GM23338 (cell line): ENCODE results near the gene FOXP2. TPM values are rescaled to one million over a fixed set of nuclear protein-coding genes. Genes with fewer than 3 reads are reported as not detected.

Experiments used
- ATAC-seq: fragments of 200-7000 bp; cut with Tn5 transposase; 3 replicates; pipeline ENCODE4 v1.9.1; 2020
- DNase-seq: peaks from one replicate; pipeline ENCODE4 v3.0.0-alpha.2; 2015; ENCODE audit warnings: low spot score
- H2AFZ ChIP-seq: fragments of 200-600 bp; sonication (generic); 2 replicates; pipeline ENCODE4 v1.8.0; 2016; ENCODE audit warnings: antibody characterized with exemption, mild to moderate bottlenecking, moderate library complexity
- H3F3A ChIP-seq: fragments of 200-600 bp; sonication (generic); replicated peaks from 2 replicates; pipeline ENCODE4 v1.8.0; 2017; ENCODE audit warnings: antibody characterized with exemption, mixed run types, low read depth
- H3K27ac ChIP-seq: fragments of 200-600 bp; sonication (generic); 2 replicates; pipeline ENCODE4 v1.6.1; 2016; ENCODE audit warnings: low read depth
- H3K27me3 ChIP-seq: fragments of 200-600 bp; sonication (generic); 2 replicates; pipeline ENCODE4 v1.8.0; 2016; ENCODE audit warnings: mild to moderate bottlenecking, mixed run types, moderate library complexity; ENCODE audit not compliant: insufficient read depth
- H3K36me3 ChIP-seq: fragments of 200-600 bp; sonication (generic); 2 replicates; pipeline ENCODE4 v1.8.0; 2016; ENCODE audit warnings: mild to moderate bottlenecking; ENCODE audit not compliant: insufficient read depth
- H3K4me1 ChIP-seq: fragments of 200-600 bp; sonication (generic); 2 replicates; pipeline ENCODE4 v1.8.0; 2016; ENCODE audit warnings: mild to moderate bottlenecking, moderate library complexity; ENCODE audit not compliant: insufficient read depth
- H3K4me2 ChIP-seq: fragments of 200-600 bp; sonication (generic); 2 replicates; pipeline ENCODE4 v1.7.1; 2017; ENCODE audit warnings: mixed run types
- H3K4me3 ChIP-seq: fragments of 200-600 bp; sonication (generic); 2 replicates; pipeline ENCODE4 v1.6.1; 2016; ENCODE audit warnings: mixed run types
- H3K79me2 ChIP-seq: fragments of 200-600 bp; sonication (generic); replicated peaks from 2 replicates; pipeline ENCODE4 v1.8.0; 2017; ENCODE audit warnings: mild to moderate bottlenecking; ENCODE audit not compliant: insufficient read depth
- H3K9me2 ChIP-seq: fragments of 200-600 bp; sonication (generic); 2 replicates; pipeline ENCODE4 v1.8.0; 2017; ENCODE audit not compliant: insufficient read depth
- H4K20me1 ChIP-seq: fragments of 200-600 bp; sonication (generic); replicated peaks from 2 replicates; pipeline ENCODE4 v1.8.0; 2017; ENCODE audit warnings: mild to moderate bottlenecking; ENCODE audit not compliant: insufficient read depth
- H3K27ac Mint-ChIP-seq: 2 replicates; pipeline ENCODE4 v1.8.0; 2020; ENCODE audit warnings: inconsistent platforms, mild to moderate bottlenecking, moderate library complexity, mixed read lengths
- H3K27me3 Mint-ChIP-seq: 3 replicates; pipeline ENCODE4 v1.8.0; 2022; ENCODE audit warnings: low read depth, mild to moderate bottlenecking, moderate library complexity, mixed read lengths, inconsistent platforms; ENCODE audit not compliant: insufficient read depth, poor library complexity
- H3K36me3 Mint-ChIP-seq: 3 replicates; pipeline ENCODE4 v1.8.0; 2021; ENCODE audit warnings: low read depth, mild to moderate bottlenecking, inconsistent platforms, moderate library complexity, mixed read lengths
- H3K4me1 Mint-ChIP-seq: 3 replicates; pipeline ENCODE4 v1.8.0; 2020; ENCODE audit warnings: mild to moderate bottlenecking, inconsistent platforms, mixed read lengths
- H3K4me3 Mint-ChIP-seq: 3 replicates; pipeline ENCODE4 v1.8.0; 2021; ENCODE audit warnings: moderate library complexity, mild to moderate bottlenecking, inconsistent platforms, mixed read lengths
- H3K9me3 Mint-ChIP-seq: 3 replicates; pipeline ENCODE4 v1.8.0; 2020; ENCODE audit warnings: moderate library complexity, mild to moderate bottlenecking, inconsistent platforms, mixed read lengths
- EZH2phosphoT487 ChIP-seq: fragments of 200-600 bp; sonication (generic); IDR thresholded peaks from one replicate; pipeline ENCODE4 v1.8.1; 2018; ENCODE audit warnings: antibody characterized with exemption; ENCODE audit not compliant: unreplicated experiment
- JUNB ChIP-seq: IDR thresholded peaks from one replicate; pipeline ENCODE4 v1.6.1; 2016; ENCODE audit warnings: antibody characterized with exemption; ENCODE audit not compliant: unreplicated experiment
- POLR2AphosphoS5 ChIP-seq: IDR thresholded peaks from 2 replicates; pipeline ENCODE4 v1.6.1; 2016; ENCODE audit warnings: antibody characterized with exemption, low read depth
- REST ChIP-seq: IDR thresholded peaks from one replicate; pipeline ENCODE4 v1.6.1; 2018; ENCODE audit warnings: antibody characterized with exemption; ENCODE audit not compliant: unreplicated experiment
- ZNF114 ChIP-seq: fragments of 250-450 bp; sonication (Bioruptor Pico); IDR thresholded peaks from 2 replicates; pipeline ENCODE4 v1.5.0; 2020; ENCODE audit warnings: mild to moderate bottlenecking, moderate library complexity
- ZNF331 ChIP-seq: fragments of 250-450 bp; sonication (Bioruptor Pico); IDR thresholded peaks from 2 replicates; pipeline ENCODE4 v1.5.0; 2020; ENCODE audit warnings: low read depth, mild to moderate bottlenecking, moderate library complexity
- ZNF462 ChIP-seq: fragments of 250-450 bp; sonication (Bioruptor Pico); IDR thresholded peaks from 2 replicates; pipeline ENCODE4 v1.5.0; 2020; ENCODE audit warnings: mild to moderate bottlenecking, moderate library complexity
- polyA plus RNA-seq: library from polyadenylated mRNA; unstranded; fragments of >200 nt; fragmentation: Nextera tagmentation; extraction: Ambion mirVana; gene quantifications from 2 replicates; pipeline ENCODE4 v1.2.1, GENCODE V29; 2016
- total RNA-seq: library from RNA; depleted of rRNA; stranded (reverse); fragments of >200 nt; shearing (Covaris generic); gene quantifications from 2 replicates; pipeline ENCODE4 v1.2.3, GENCODE V29; 2014
- TF ChIP-seq, protein P1 (sequence below): IDR thresholded peaks from 2 replicates; pipeline ENCODE4 v1.6.1; 2016; ENCODE audit warnings: antibody characterized with exemption
- TF ChIP-seq, protein P2 (sequence below), 2 experiments: fragments of 200-600 bp in 1 of 2; sonication (generic) in 1 of 2; conservative IDR thresholded peaks; 2 replicates each; pipeline versions ENCODE4 v1.5.1 to v1.6.1; 2016 to 2017; ENCODE audit warnings: antibody characterized with exemption in 2 of 2, low read depth in 2 of 2, mild to moderate bottlenecking in 2 of 2, moderate library complexity in 1 of 2

Gene FOXP2
- total and polyA plus RNA-seq, 2 experiments from 2014 or later = 0.03 to 0.24 TPM

GRCh38 chr7:114708646-114709045 lies 294.0 kb downstream of the FOXP2 start (continued):
- TF ChIP-seq ZNF462 (CRISPR knock-in tag) (0 out of 2 replicates have a peak, but pooled peaks have one; percentile 53), POLR2AphosphoS5 (no peak)

- Histone ChIP-seq H3K4me1 (peaks cover 48% of the 10 kb centered on the region), H3K4me2 (peak overlapping the region; percentile 68), H3K79me2 (no peaks in the 10 kb centered on the region), H3K27me3 (0 out of 2 replicates have a peak, but pooled peaks cover 3% of the 10 kb centered on the region), H4K20me1 (no peaks in the 10 kb centered on the region), H3K27ac (no peak overlapping the region), H3K9me2 (no peaks in the 10 kb centered on the region; the same call in 1 of the 2 replicates), H3K36me3 (no peaks in the 10 kb centered on the region), H2AFZ (peak overlapping the region; percentile 86; the same call in 1 of the 2 replicates), H3K4me3 (no peak overlapping the region), H3F3A (no peaks in the 10 kb centered on the region)
- no peak for ATAC-seq
- no peaks in the 10 kb centered on the region for H3K36me3 Mint-ChIP-seq
- no peak for DNase-seq
- H3K27me3 Mint-ChIP-seq = peaks cover 9% of the 10 kb centered on the region
- H3K9me3 Mint-ChIP-seq = no peaks in the 10 kb centered on the region
- no peak overlapping the region for H3K27ac Mint-ChIP-seq
- H3K4me1 Mint-ChIP-seq = peaks cover 37% of the 10 kb centered on the region
- no peak overlapping the region for H3K4me3 Mint-ChIP-seq
- no peak for TF ChIP-seq ZNF114 (CRISPR knock-in tag)
- TF ChIP-seq EZH2phosphoT487 = no peak
- no peak for TF ChIP-seq REST
- no peak for TF ChIP-seq ZNF331 (CRISPR knock-in tag)
- TF ChIP-seq JUNB = no peak
- TF ChIP-seq, protein P1, sequence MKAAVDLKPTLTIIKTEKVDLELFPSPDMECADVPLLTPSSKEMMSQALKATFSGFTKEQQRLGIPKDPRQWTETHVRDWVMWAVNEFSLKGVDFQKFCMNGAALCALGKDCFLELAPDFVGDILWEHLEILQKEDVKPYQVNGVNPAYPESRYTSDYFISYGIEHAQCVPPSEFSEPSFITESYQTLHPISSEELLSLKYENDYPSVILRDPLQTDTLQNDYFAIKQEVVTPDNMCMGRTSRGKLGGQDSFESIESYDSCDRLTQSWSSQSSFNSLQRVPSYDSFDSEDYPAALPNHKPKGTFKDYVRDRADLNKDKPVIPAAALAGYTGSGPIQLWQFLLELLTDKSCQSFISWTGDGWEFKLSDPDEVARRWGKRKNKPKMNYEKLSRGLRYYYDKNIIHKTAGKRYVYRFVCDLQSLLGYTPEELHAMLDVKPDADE = no peak
- TF ChIP-seq, protein P2, sequence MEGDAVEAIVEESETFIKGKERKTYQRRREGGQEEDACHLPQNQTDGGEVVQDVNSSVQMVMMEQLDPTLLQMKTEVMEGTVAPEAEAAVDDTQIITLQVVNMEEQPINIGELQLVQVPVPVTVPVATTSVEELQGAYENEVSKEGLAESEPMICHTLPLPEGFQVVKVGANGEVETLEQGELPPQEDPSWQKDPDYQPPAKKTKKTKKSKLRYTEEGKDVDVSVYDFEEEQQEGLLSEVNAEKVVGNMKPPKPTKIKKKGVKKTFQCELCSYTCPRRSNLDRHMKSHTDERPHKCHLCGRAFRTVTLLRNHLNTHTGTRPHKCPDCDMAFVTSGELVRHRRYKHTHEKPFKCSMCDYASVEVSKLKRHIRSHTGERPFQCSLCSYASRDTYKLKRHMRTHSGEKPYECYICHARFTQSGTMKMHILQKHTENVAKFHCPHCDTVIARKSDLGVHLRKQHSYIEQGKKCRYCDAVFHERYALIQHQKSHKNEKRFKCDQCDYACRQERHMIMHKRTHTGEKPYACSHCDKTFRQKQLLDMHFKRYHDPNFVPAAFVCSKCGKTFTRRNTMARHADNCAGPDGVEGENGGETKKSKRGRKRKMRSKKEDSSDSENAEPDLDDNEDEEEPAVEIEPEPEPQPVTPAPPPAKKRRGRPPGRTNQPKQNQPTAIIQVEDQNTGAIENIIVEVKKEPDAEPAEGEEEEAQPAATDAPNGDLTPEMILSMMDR (conservative IDR thresholded peaks at IDR 0.05; ENCODE audit: low read depth in 2 of 2) = no peak
- no peak for TF ChIP-seq POLR2AphosphoS5
These were observed 295.9 kb downstream of the FOXP2 start for GRCh38 chr7:114710499-114710898.
